NCI-H187 treated with DMSO at 0.1 percent for 48 hours (cell line): ENCODE measurements around the gene GDF11.

Source experiments
- DNase-seq: peaks from one replicate; lab custom pipeline; 2025; lab: John Stamatoyannopoulos, UW

GDF11 gene

GRCh38 chr12:55742719-55743405 is at the start of gene GDF11:
Gene GDF11, plus strand, starts transcription at chr12:55743122. Its CDS starts 195 bp downstream, at chr12:55743317.
- DNase-seq = peak; percentile 72

- no peak for DNase-seq
These were observed 49.4 kb upstream of the GDF11 start for GRCh38 chr12:55693323-55694187.

GRCh38 chr12:55694188-55694515 is 48.8 kb upstream of the GDF11 start:
- no peak for DNase-seq

GRCh38 chr12:55694651-55695050 is 48.3 kb upstream of the GDF11 start:
- no peak for DNase-seq

- DNase-seq = no peak
These were observed 47.6 kb upstream of the GDF11 start for GRCh38 chr12:55695349-55695748.

- DNase-seq = no peak
These were observed 46.8 kb upstream of the GDF11 start for GRCh38 chr12:55696141-55696540.

GRCh38 chr12:55696796-55697462 is 46.0 kb upstream of the GDF11 start:
- DNase-seq = no peak

GRCh38 chr12:55697686-55698085 is 45.2 kb upstream of the GDF11 start:
- no peak for DNase-seq

- DNase-seq = no peak
These were observed 44.5 kb upstream of the GDF11 start for GRCh38 chr12:55698241-55698955.

- no peak for DNase-seq
These were observed 44.0 kb upstream of the GDF11 start for GRCh38 chr12:55698965-55699364.

- no peak for DNase-seq
These were observed 43.4 kb upstream of the GDF11 start for GRCh38 chr12:55699471-55700055.

- no peak for DNase-seq
These were observed 42.5 kb upstream of the GDF11 start for GRCh38 chr12:55700255-55701018.

GRCh38 chr12:55702861-55703260 is 40.1 kb upstream of the GDF11 start:
- no peak for DNase-seq

- DNase-seq = no peak
These were observed 39.6 kb upstream of the GDF11 start for GRCh38 chr12:55703288-55703687.

GRCh38 chr12:55703901-55704761 is 38.8 kb upstream of the GDF11 start:
- no peak for DNase-seq

- DNase-seq = no peak
These were observed 37.9 kb upstream of the GDF11 start for GRCh38 chr12:55704824-55705718.

GRCh38 chr12:55705782-55706402 is 37.0 kb upstream of the GDF11 start:
- DNase-seq = no peak

GRCh38 chr12:55706568-55707218 is 36.2 kb upstream of the GDF11 start:
- DNase-seq = no peak
